Upper lobe of left lung (tissue), 6 donors: Measurements from ENCODE around the gene PLIN5. TPM values are rescaled to one million over a fixed set of nuclear protein-coding genes. Genes with fewer than 3 reads are reported as not detected.

Experiments
- ATAC-seq, 2 donors: fragments of 200-7000 bp; cut with Tn5 transposase; one replicate each; pipeline ENCODE4 v1.9.1; 2022; ENCODE audit warnings: mild to moderate bottlenecking in 2 of 2, moderate library complexity in 2 of 2; ENCODE audit not compliant: low FRiP score in 2 of 2
- DNase-seq, 2 donors: peaks; one replicate each; pipeline ENCODE4 v3.0.0-alpha.2; 2019 to 2020
- H3K27ac ChIP-seq, 4 donors: fragments of 200-600 bp; sonication (generic); one replicate each; pipeline ENCODE4 v1.5.1; 2016 to 2019
- H3K27me3 ChIP-seq, 4 donors: fragments of 200-600 bp; sonication (generic); one replicate each; pipeline ENCODE4 v1.5.1; 2017 to 2019
- H3K36me3 ChIP-seq, 4 donors: fragments of 200-600 bp; sonication (generic); one replicate each; pipeline ENCODE4 v1.5.1; 2016 to 2019
- H3K4me1 ChIP-seq, 4 donors: fragments of 200-600 bp; sonication (generic); one replicate each; pipeline ENCODE4 v1.5.1; 2018 to 2019
- H3K4me3 ChIP-seq, 4 donors: fragments of 200-600 bp; sonication (generic); one replicate each; pipeline ENCODE4 v1.5.1; 2017 to 2019; ENCODE audit warnings: mild to moderate bottlenecking in 2 of 4, moderate library complexity in 1 of 4
- H3K9me3 ChIP-seq, 4 donors: fragments of 200-600 bp; sonication (generic); one replicate each; pipeline ENCODE4 v1.5.1; 2018 to 2019
- EP300 ChIP-seq, 4 donors: sonication (generic); formaldehyde crosslinking; IDR thresholded peaks; one replicate each; pipeline ENCODE4 v1.5.1; 2017; ENCODE audit warnings: antibody characterized with exemption in 4 of 4, control low read depth in 2 of 4
- POLR2A ChIP-seq, 4 donors: fragments of 450-650 bp; IDR thresholded peaks; one replicate each; pipeline ENCODE4 v1.5.1; 2016 to 2017; ENCODE audit warnings: antibody characterized with exemption in 4 of 4, mild to moderate bottlenecking in 2 of 4
- POLR2AphosphoS5 ChIP-seq, 2 donors: sonication (generic); formaldehyde crosslinking; IDR thresholded peaks; one replicate each; pipeline ENCODE4 v1.5.1; 2017; ENCODE audit warnings: antibody characterized with exemption in 2 of 2
- WGBS, 2 donors: methylation state at CpG; one replicate each; pipeline ENCODE4 v1.1.5; 2017 to 2018; 5-methylcytosine and 5-hydroxymethylcytosine counted together
- total RNA-seq, 6 donors: library from RNA; depleted of rRNA in 4 of 6; stranded (reverse); fragments of >200 nt in 4 of 6; gene quantifications; one replicate each; pipeline versions ENCODE4 v1.1.0 to v1.2.1, GENCODE V29; 2016 to 2021
- TF ChIP-seq, protein P1 (sequence below), 6 experiments: fragments of 450-650 bp in 4 of 6; fragments of 200-600 bp in 2 of 6; sonication (generic) in 2 of 6; IDR thresholded peaks; one replicate each; pipeline ENCODE4 v1.5.1; 2016 to 2019; ENCODE audit warnings: antibody characterized with exemption in 6 of 6
- donor health status: DM: no; HTN: no; CAD: no; lungs with moderate emphysema.
- donor health status: DM: no; HTN: yes; CAD: no; lungs with severe emphysema.

PLIN5 gene
- total RNA-seq, 6 donors from 2014 or later = 13.5 to 97.4 (median 23.0) TPM

DNA sequence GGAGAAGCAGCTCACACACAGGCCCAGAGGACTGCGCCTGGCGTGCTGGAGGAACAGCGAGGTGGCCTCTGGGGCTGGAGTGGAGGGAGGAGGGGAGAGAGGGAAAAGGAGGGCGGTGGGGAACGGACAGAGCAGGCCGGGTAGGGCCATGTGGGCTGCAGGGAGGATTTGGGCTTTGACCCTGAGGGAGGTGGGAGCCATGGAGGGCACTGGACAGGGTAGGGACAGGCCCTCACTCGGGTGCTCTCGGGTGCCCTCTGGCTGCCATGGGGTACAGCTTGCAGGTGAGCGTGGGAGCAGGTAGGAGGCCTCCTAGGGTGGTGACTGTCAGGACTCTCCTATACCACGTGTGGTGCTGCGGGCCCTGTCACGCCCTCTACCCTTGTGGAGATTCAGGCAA is 39.6 kb downstream of the PLIN5 start:
- ATAC-seq = peak in 1 of 2 donors; percentile 21
- peak in 1 of 2 donors; percentile 52 for DNase-seq

DNA sequence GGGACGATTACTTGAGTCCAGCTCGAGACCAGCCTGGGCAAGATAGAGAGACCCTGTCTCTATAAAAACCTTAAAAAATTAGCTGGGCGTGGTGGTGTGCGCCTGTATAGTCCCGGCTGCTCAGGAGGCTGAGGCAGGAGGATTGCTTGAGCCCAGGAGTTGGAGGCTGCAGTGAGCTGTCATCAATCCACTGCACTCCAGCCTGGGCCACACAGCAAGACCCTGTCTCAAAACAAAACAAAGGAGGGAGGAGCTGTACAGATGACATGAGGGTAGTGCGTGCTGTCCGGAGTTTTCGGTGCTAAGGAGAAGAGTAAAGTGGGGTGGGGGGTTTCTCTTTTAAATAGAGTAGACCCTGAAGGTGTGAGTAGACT is 40.3 kb downstream of the PLIN5 start:
- no peak for DNase-seq
- Histone ChIP-seq H3K36me3 (peaks cover 33 to 91% (median 75%) of the 10 kb centered on the region in 4 donors), H3K9me3 (no peaks in the 10 kb centered on the region), H3K27ac (no peak overlapping the region), H3K27me3 (no peaks in the 10 kb centered on the region), H3K4me1 (no peaks in the 10 kb centered on the region), H3K4me3 (no peak overlapping the region)
- WGBS, 2 donors = 94 to 96% methylated on average over 8 of the region's 8 CpGs
- ATAC-seq = no peak
- TF ChIP-seq, protein P1, sequence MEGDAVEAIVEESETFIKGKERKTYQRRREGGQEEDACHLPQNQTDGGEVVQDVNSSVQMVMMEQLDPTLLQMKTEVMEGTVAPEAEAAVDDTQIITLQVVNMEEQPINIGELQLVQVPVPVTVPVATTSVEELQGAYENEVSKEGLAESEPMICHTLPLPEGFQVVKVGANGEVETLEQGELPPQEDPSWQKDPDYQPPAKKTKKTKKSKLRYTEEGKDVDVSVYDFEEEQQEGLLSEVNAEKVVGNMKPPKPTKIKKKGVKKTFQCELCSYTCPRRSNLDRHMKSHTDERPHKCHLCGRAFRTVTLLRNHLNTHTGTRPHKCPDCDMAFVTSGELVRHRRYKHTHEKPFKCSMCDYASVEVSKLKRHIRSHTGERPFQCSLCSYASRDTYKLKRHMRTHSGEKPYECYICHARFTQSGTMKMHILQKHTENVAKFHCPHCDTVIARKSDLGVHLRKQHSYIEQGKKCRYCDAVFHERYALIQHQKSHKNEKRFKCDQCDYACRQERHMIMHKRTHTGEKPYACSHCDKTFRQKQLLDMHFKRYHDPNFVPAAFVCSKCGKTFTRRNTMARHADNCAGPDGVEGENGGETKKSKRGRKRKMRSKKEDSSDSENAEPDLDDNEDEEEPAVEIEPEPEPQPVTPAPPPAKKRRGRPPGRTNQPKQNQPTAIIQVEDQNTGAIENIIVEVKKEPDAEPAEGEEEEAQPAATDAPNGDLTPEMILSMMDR (IDR thresholded peaks at IDR 0.05) = no peak
- no peak for TF ChIP-seq EP300 (IDR thresholded peaks at IDR 0.05)
- TF ChIP-seq POLR2A (IDR thresholded peaks at IDR 0.05) = no peak
- TF ChIP-seq POLR2AphosphoS5 (IDR thresholded peaks at IDR 0.05) = no peak

More for the DNA sequence above, 39.6 kb downstream of the PLIN5 start:
- Histone ChIP-seq H3K27me3 (no peaks in the 10 kb centered on the region), H3K36me3 (peaks cover 33 to 91% (median 74%) of the 10 kb centered on the region in 4 donors), H3K9me3 (no peaks in the 10 kb centered on the region), H3K4me3 (no peak overlapping the region), H3K4me1 (no peaks in the 10 kb centered on the region), H3K27ac (no peak overlapping the region)
- TF ChIP-seq, protein P1 (IDR thresholded peaks at IDR 0.05) = no peak
- TF ChIP-seq POLR2A (IDR thresholded peaks at IDR 0.05) (no peak), POLR2AphosphoS5 (IDR thresholded peaks at IDR 0.05) (no peak), EP300 (IDR thresholded peaks at IDR 0.05) (no peak)
- WGBS, 2 donors = 86 to 92% methylated on average over 8 to 12 of the region's 12 CpGs

DNA sequence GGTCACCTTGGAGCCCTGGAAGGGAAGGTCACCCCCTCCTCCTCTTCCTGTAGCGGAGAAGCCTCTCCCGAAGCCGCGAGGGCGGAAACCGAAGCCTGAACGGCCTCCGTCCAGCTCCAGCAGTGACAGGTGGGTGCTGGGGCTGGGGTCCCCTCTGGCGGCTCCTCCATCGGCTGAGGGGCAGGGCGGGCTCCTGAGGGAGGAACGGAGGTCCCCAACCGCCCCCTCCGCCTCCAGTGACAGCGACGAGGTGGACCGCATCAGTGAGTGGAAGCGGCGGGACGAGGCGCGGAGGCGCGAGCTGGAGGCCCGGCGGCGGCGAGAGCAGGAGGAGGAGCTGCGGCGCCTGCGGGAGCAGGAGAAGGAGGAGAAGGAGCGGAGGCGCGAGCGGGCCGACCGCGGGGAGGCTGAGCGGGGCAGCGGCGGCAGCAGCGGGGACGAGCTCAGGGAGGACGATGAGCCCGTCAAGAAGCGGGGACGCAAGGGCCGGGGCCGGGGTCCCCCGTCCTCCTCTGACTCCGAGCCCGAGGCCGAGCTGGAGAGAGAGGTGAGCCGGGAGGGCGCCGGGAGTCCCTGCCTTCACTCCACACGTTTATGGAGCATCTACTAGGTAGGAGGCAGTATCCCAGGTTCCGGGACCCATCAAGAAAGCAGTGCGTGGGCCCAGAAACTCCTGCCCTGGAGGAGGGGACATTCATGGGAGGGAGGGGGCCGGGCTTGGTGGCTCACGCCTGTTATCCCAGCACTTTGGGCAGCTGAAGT is 40.9 kb downstream of the PLIN5 start:
- TF ChIP-seq POLR2A (IDR thresholded peaks at IDR 0.05) = no peak
- TF ChIP-seq, protein P1 (IDR thresholded peaks at IDR 0.05) = no peak
- TF ChIP-seq POLR2AphosphoS5 (IDR thresholded peaks at IDR 0.05) = no peak
- no peak for TF ChIP-seq EP300 (IDR thresholded peaks at IDR 0.05)
- WGBS, 2 donors = 97 to 98% methylated on average over 53 to 60 of the region's 61 CpGs
- H3K27ac ChIP-seq = no peak overlapping the region
- DNase-seq (peak in 1 of 2 donors; percentile 83), ATAC-seq (no peak)
- H3K4me3 ChIP-seq = no peak overlapping the region
- no peaks in the 10 kb centered on the region for H3K27me3 ChIP-seq
- H3K4me1 ChIP-seq = no peaks in the 10 kb centered on the region
- H3K9me3 ChIP-seq = no peaks in the 10 kb centered on the region
- H3K36me3 ChIP-seq = peaks cover 33 to 91% (median 75%) of the 10 kb centered on the region in 4 donors

DNA sequence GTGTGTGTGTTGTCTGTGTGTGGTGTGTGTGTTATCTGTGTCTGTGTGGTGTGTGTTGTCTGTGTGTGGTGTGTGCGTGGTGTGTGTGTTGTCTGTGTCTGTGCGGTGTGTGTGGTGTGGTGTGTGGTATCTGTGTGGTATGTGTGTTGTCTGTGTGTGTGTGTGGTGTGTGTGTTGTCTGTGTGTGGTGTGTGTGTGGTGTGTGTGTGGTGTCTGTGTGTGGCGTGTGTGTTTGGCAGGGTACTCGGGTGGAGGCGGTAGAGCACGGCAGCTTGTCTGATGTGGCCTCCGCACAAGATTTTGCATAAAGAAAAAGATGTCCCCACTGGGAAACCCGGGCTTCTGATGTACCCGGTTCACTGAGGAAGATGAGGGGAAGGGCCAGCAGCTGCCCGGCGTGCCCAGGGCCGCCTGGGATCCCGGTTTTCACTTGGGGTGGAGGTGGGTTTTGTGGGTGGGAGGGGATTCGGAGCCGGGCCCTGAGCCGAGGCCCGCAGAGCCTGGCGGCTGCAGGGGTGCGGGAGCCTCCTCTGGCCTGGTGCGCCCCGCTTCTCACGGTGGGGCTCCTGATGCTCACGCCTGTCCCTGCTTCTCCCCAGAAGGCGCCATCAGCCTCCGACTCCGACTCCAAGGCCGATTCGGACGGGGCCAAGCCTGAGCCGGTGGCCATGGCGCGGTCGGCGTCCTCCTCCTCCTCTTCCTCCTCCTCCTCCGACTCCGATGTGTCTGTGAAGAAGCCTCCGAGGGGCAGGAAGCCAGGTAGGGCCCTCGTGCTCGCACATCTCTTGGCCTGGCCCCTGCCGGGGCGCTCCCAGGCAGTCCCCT is 41.7 kb downstream of the PLIN5 start:
- DNase-seq (peak in 1 of 2 donors; percentile 77), ATAC-seq (no peak)
- H3K27ac ChIP-seq = no peak overlapping the region
- H3K4me3 ChIP-seq = no peak overlapping the region
- H3K9me3 ChIP-seq = no peaks in the 10 kb centered on the region
- TF ChIP-seq POLR2AphosphoS5 (IDR thresholded peaks at IDR 0.05) = no peak
- TF ChIP-seq, protein P1 (IDR thresholded peaks at IDR 0.05) = no peak
- TF ChIP-seq EP300 (IDR thresholded peaks at IDR 0.05) = no peak
- no peak for TF ChIP-seq POLR2A (IDR thresholded peaks at IDR 0.05)
- no peaks in the 10 kb centered on the region for H3K27me3 ChIP-seq
- WGBS, 2 donors = 94 to 95% methylated on average over 31 to 41 of the region's 41 CpGs
- no peaks in the 10 kb centered on the region for H3K4me1 ChIP-seq
- peaks cover 32 to 91% (median 74%) of the 10 kb centered on the region in 4 donors for H3K36me3 ChIP-seq
